Measurements from ENCODE around the gene DNAJC16.

The DNAJC16 gene

DNA sequence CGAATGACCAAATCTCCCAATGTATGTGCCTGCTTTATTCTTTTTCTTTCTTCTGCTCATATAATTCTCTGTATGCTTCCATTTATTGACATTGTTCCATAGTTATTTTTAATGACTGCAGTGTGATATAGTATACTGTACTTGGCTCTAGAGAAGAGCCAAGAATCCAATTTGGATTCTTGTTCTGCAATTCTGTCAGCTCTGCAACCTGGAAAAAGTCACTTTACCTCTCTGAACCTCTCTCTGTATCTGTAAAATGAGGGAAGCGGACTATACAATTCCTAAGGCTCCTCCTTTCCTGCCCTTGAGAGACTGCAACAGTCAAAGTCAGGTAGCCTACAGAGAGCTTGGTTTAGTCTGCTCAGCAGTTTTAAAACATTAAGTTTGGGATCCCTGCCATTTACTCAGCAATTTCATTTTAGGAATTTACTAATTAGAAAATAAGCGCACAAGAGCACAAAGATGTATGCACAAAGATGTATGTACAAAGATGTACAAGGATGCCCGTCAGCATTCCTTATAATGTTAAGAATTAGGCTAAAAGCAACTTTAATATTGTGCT, 14.7 kb downstream of the DNAJC16 start:
- DNase-seq = no peak

DNA sequence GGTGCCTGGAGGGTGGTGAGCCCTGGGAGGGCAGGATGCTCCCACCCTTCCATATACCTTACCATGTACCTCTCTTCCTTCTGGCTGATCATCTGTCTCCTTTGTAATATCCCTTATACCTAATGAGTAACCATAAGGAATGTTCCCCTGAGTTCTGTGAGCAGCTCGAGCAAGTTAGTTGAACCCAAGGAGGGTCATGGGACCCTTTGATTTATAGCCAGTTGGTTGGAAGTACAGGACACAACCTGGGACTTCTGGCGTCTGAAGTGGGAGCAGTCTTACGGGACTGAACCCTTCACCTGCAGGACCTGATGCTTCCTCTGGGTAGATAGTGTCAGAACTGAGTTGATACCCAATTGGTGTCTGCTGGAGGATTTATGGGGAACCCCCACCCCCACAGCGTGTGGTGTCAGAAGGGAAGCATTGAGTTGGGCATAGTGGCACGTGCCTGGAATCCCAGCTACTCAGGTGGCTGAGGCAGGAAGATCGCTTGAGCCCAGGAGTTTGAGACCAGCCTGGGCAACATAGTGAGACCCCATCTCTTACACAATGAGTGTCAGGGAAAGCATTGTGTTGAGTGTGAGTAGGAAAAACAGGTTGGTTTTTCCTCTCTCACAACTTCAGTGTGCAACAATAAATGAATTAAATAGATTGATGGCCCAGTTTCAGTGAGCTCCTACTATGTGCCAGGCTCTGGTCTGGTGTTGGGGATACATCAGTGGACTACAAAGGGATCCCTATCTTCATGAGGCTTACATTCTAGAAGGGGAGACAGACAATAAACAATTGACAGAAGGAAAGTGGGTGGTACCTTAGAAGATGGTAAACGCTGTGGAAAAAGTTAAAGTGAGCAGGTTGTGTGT, 16.0 kb downstream of the DNAJC16 start:
- DNase-seq = no peak

DNA sequence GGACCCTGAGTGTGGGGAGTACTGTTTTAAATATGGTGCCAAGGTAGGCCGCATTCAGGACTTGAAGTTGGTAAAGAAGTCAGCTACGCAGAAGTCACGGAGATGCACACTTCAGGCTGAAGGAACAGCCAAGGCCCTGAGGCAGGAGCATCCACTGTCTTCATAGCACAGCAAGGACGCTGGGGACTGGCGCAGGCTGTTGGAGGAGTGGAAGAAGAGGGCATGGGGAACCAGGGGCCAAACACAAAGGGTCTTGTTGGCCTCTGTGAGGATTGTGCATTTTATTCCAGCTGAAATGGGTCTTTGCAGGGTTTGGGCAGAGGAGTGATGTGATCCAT, 16.6 kb downstream of the DNAJC16 start:
- no peak for DNase-seq

DNA sequence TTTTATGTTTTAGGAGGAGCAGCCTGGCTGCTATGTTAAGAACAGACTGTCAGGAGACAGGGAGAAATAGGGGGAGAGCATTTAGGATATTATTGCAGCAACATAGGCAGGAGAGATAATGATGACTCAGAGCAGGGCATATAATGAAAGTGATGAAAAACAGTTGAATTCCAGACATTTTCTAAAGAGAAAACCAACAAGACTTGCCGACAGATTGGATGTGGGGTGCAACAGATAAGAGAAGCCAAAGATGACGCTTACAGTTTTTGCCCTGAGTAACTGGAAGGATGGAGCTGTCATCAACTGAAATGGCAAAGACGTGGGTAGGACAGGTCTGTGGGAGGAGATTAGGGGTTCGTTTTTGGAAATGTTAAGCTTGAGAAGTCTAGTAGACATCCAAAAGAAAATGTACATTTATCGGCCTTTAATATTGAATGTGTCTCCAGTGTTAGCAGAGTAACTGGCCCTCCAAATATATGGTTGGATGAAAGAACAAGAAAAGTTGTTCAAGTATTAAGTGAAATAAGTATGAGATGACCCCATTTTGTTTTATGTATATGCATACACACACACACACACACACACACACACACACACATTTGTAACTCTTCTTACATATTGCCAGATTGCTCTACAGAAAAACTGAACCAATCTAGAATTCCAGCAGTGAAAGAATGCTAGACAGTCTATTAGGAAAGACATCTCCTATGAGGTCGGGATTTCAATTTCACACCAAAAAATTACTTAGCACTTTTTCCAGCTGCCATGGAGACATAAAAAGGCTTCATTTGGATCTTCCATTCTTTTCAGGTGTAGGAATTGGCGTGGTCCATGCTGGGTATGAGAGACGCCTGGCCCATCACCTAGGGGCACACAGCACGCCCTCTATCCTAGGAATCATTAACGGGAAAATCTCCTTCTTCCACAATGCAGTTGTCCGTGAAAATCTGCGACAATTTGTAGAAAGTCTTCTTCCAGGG, 17.2 kb downstream of the DNAJC16 start:
- DNase-seq = no peak

GRCh38 chr1:15546641-15547040, 20.0 kb downstream of the DNAJC16 start:
- no peak for DNase-seq

- no peak for DNase-seq
Measured at GRCh38 chr1:15550573-15550972, 23.9 kb downstream of the DNAJC16 start.

DNA sequence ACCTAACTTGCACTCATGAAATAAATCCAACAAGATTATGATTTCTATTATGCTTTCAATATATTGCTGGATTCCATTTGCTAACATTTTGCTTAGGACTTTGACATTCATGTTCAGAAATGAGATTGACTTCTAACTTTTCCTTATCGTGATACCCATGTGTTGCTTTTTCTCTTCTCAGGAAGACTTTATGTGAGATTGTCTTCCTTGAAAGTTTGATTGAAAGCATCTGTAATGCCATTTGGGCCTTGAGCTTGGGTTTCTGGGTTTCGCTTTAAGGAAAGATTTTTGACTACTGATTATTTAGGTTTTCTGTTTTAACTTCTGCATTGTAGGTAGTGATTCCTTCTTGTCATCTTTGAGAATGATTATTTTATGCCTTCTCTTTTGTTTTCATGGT, 30.4 kb downstream of the DNAJC16 start:
- DNase-seq = no peak

DNA sequence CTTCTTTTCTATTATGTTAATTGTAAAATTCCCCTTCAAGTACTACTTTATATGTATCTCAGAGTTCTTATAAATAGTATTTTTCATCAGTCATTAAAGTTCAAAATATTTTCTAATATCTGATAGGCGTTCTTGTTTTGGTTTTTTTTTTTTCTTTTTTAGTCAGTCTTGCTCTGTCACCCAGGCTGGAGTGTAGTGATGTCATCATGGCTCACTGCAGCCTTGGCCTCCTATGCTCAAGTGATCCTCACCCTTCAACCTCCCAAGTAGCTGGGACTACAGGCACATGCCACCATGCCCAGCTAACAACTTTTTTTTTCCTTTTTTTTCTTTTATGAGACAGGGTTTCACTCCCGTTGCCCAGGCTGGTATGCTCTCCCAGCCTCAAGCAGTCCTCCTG, 30.9 kb downstream of the DNAJC16 start:
- no peak for DNase-seq

- no peak for DNase-seq
Measured at GRCh38 chr1:15558516-15558915, 31.9 kb downstream of the DNAJC16 start.

DNA sequence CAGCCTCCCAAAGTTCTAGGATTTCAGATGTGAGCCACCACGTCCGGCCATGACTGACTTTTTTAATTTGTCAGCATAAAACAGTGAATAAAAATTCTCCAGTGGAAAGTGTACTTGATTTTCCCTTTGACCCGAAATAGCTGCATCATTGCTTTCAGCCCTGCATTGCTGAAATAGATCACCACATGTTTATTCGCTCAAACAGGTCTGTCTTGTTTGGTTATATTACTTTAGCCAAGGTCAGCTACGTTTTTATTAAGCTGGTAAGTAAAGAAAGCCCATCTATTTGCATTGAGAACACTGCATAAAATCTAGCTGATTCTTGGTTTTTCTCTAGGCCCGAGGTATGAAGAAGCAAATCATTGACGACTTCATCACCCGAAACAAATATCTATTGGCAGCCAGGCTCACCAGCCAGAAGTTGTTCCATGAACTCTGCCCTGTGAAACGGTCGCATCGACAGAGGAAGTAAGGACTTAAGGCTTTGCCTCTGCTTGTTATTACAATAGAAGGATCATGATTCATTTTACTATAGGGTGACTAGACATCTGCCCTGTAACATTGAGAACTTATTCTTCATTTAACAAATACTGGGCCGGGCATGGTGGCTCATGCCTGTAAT, 32.7 kb downstream of the DNAJC16 start:
- no peak for DNase-seq

GRCh38 chr1:15568387-15569073, 41.9 kb downstream of the DNAJC16 start:
- no peak for DNase-seq

- DNase-seq = no peak
Measured at GRCh38 chr1:15570861-15571260, 44.2 kb downstream of the DNAJC16 start.

- DNase-seq = no peak
Measured at GRCh38 chr1:15571266-15571665, 44.6 kb downstream of the DNAJC16 start.

DNA sequence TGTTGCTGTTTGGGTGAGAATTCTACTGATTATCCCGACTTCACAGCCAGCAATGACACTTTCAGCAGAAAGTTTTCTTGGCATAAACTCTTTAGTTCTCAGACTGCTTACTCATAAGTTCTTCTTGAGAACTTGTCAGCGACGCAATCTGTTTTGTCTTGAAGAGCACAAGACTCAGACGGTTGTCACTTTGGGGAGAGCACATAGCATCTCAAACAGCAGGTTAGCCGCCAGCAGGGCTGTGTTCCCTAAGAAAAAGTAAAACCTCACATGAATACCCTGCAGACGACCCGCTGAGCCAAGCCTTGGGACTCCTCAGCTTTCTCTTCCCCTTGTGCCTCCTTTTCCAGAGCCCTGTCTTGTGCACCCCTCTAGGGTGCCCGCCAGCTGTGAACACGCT, 46.8 kb downstream of the DNAJC16 start:
- DNase-seq = peak; percentile 9

DNA sequence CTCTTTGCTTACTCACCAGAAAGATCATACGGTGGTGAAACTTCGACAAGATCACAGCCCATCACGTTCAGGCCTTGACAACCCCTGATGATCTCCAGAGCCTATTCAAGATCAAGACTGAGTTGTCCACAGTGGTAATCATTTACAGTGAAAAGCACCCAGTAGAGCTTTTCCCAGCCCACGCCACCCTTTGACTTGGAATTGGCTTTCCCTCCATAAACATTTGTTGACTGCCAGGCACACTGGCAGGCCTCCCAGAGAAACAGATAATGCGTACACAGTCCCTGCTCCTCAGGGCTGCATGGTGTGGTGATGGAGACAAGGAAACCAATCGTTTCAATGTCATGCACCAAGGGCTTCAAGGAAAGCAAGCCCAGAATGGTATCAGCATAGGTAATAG, 48.1 kb downstream of the DNAJC16 start:
- DNase-seq = no peak

DNA sequence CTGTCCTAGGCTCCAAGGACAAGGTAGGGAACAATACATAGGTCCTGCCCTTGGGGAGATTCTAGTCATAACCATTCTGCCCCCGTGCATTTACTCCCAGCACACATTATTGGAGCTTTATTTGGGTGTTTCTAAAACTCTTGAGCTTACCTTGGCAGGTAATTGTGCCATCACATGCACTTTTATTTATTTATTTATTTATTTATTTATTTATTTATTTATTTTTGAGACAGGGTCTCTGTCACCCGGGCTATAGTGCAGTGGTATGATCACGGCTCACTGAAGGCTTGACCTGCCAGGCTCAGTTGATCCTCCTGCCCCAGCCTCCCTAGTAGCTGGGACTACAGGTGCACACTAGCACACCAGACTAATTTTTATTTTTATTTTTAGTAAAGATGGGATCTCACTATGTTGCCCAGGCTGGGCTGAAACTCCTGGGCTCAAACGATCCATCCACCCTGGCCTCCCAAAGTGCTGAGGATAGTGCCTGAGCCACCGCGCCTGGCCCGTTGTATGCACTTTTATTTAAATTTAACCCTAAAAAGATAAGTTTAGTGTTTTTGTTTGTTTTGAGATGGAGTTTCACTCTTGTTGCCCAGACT, 49.0 kb downstream of the DNAJC16 start:
- DNase-seq = no peak

DNA sequence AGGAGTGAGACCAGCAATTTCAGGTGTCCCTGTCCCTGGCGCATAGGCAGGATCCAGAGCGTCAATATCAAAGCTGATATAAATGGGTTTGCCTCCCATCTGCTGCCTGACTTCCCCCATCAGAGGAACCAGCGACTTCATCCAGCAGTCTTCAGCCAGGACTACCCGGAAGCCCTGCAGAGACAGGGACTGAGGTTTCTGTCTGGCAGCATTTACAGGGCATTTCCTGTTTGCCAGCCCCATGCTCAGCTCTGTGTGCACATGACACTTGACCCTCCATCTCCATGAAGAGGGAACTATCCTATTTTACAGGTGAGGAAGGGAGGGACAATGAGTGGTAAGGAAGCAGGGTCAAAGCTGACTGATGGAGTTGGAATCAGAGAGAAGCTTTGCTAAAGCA, 51.0 kb downstream of the DNAJC16 start:
- DNase-seq = no peak

DNA sequence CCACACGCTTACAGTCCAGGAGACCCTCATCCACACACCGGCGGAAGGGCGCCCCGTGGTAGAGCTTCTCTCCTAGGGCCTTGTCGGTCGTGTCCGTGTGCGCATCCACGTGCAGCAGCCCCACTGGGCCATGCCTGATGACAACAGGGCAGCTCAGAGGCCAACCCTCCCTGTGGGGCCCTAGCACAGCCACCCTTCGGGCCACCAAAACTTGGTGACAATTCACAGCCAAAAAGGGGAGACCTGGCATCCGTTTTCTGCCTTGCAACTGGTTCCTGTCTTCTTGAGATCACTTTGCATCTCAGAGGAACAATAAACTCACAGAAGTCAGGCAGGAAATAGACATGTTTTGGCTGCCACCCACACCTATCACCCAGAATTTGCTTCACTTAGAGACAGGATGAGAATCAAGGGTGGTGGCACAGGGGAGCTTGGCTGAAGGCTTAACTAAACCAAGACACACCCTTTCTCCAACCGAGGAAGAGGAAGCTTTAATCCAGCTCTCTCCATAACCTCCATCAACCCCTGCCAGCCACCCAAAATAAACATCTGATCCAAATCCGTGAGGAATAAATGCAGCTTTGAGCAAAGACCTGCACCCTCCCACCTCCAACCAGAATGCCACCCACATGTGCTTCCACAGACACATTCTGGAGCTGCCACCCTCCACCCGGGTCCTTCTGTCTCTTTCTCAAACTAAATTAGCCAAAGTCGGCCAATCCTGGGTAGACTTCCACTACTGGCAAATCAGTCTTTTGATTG, 52.5 kb downstream of the DNAJC16 start:
- no peak for DNase-seq

DNA sequence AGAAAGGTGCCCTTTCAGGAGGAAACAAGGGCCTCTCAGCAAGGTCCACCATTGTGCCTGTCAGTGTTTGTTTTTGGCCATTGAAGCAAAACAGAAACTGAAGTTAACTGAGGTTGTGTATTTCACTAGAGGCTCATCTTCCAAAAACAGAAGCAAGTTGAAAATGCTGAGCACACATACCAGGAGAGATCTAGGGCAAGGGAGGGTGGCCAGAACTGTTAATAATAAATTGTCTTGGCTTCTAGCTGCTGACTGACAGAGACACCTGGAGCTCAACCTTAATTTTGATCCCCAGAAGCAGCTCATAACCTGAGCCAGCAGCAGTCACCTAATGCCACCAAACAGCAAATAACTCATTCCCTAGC, 53.0 kb downstream of the DNAJC16 start:
- no peak for DNase-seq

- no peak for DNase-seq
Measured at GRCh38 chr1:15583016-15583706, 56.5 kb downstream of the DNAJC16 start.

Data from HCEC 1CT (cell line).